Measurements from ENCODE around the gene RPL13.
A peak's percentile ranks its signal among the peaks of the same experiment; 100 is the strongest.

The RPL13 gene

GRCh38 chr16:89523680-89524344 lies 36.7 kb upstream of the RPL13 start:
- TF ChIP-seq CTCF (IDR thresholded peaks at IDR 0.05; ENCODE audit: low read depth, low read length) = no peak
- DNase-seq (ENCODE audit: low read depth in 2 of 2) = no peak
- no peak overlapping the region for H3K4me3 ChIP-seq (replicated peaks in 1 of 2; ENCODE audit: low read depth in 2 of 2, low read length in 2 of 2)

GRCh38 chr16:89525146-89525913 lies 35.2 kb upstream of the RPL13 start:
- no peak for TF ChIP-seq CTCF (IDR thresholded peaks at IDR 0.05; ENCODE audit: low read depth, low read length)
- no peak overlapping the region for H3K4me3 ChIP-seq (replicated peaks in 1 of 2; ENCODE audit: low read depth in 2 of 2, low read length in 2 of 2)
- no peak for DNase-seq (ENCODE audit: low read depth in 2 of 2)

GRCh38 chr16:89529097-89529496 lies 31.4 kb upstream of the RPL13 start:
- DNase-seq (ENCODE audit: low read depth in 2 of 2) = no peak
- TF ChIP-seq CTCF (IDR thresholded peaks at IDR 0.05; ENCODE audit: low read depth, low read length) = no peak
- no peak overlapping the region for H3K4me3 ChIP-seq (replicated peaks in 1 of 2; ENCODE audit: low read depth in 2 of 2, low read length in 2 of 2)

GRCh38 chr16:89530401-89531381 lies 29.8 kb upstream of the RPL13 start:
- no peak overlapping the region for H3K4me3 ChIP-seq (replicated peaks in 1 of 2; ENCODE audit: low read depth in 2 of 2, low read length in 2 of 2)
- no peak for DNase-seq (ENCODE audit: low read depth in 2 of 2)
- no peak for TF ChIP-seq CTCF (IDR thresholded peaks at IDR 0.05; ENCODE audit: low read depth, low read length)

- DNase-seq (ENCODE audit: low read depth in 2 of 2) = no peak
- no peak overlapping the region for H3K4me3 ChIP-seq (replicated peaks in 1 of 2; ENCODE audit: low read depth in 2 of 2, low read length in 2 of 2)
- TF ChIP-seq CTCF (IDR thresholded peaks at IDR 0.05; ENCODE audit: low read depth, low read length) = no peak
Measured at GRCh38 chr16:89531821-89532526, 28.5 kb upstream of the RPL13 start.

- TF ChIP-seq CTCF (IDR thresholded peaks at IDR 0.05; ENCODE audit: low read depth, low read length) = no peak
- DNase-seq (ENCODE audit: low read depth in 2 of 2) = peak; percentile 69
- H3K4me3 ChIP-seq (replicated peaks in 1 of 2; ENCODE audit: low read depth in 2 of 2, low read length in 2 of 2) = no peak overlapping the region
Measured at GRCh38 chr16:89534252-89534756, 26.2 kb upstream of the RPL13 start.

Data from cardiac fibroblast (primary cell).